Ovary (tissue), 3 donors: ENCODE measurements around the gene C4B.

Experiments used
- EP300 ChIP-seq: sonication (generic); formaldehyde crosslinking; IDR thresholded peaks from one replicate; pipeline ENCODE4 v1.6.1; 2017; ENCODE audit warnings: antibody characterized with exemption
- POLR2A ChIP-seq: fragments of 450-650 bp; IDR thresholded peaks from one replicate; pipeline ENCODE4 v1.6.1; 2017; ENCODE audit warnings: antibody characterized with exemption, mild to moderate bottlenecking, moderate library complexity
- TF ChIP-seq, protein P1 (sequence below), 3 donors: fragments of 450-650 bp in 2 of 3; fragments of 200-600 bp in 1 of 3; IDR thresholded peaks; one replicate each; pipeline versions ENCODE4 v1.5.1 to v1.8.0; 2016 to 2022; ENCODE audit warnings: antibody characterized with exemption in 3 of 3, mild to moderate bottlenecking in 1 of 3
- donor health status: DM: no; HTN: no; CAD: no.

DNA sequence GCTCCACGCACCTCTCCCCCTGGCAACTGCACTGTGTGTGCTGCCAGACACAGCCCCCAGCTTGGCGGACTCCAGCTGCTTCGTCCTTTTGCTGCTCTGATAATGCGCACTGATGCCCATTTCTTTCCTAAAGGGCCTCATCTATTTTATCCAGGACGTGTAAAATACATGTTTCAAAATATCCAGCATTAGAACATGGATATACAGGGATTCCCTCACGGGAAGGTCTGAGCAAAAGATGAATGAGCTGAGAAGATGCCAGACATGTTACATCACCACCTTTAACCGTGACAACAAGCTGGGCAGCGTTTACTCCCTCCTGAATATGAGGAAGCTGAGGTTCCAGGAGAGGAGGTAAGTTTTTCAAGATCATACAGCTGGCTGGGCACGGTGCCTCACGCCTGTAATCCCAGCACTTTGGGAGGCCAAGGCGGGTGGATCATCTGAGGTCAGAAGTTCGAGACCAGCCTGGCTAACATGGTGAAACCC is 61.8 kb downstream of the C4B start:
- TF ChIP-seq, protein P1, sequence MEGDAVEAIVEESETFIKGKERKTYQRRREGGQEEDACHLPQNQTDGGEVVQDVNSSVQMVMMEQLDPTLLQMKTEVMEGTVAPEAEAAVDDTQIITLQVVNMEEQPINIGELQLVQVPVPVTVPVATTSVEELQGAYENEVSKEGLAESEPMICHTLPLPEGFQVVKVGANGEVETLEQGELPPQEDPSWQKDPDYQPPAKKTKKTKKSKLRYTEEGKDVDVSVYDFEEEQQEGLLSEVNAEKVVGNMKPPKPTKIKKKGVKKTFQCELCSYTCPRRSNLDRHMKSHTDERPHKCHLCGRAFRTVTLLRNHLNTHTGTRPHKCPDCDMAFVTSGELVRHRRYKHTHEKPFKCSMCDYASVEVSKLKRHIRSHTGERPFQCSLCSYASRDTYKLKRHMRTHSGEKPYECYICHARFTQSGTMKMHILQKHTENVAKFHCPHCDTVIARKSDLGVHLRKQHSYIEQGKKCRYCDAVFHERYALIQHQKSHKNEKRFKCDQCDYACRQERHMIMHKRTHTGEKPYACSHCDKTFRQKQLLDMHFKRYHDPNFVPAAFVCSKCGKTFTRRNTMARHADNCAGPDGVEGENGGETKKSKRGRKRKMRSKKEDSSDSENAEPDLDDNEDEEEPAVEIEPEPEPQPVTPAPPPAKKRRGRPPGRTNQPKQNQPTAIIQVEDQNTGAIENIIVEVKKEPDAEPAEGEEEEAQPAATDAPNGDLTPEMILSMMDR (IDR thresholded peaks at IDR 0.05), result no peak
- no peak for TF ChIP-seq POLR2A
- no peak for TF ChIP-seq EP300
